NCI-H187 (cell line): Measurements from ENCODE around the gene CD226.
"Not testable (repeated sequence)": the region's sequence is repeated elsewhere in the genome, so short reads cannot be mapped to it uniquely, and the experiment has no call there.

Source experiments
- DNase-seq, 2 experiments: peaks; one replicate each; lab custom pipeline; 2025; lab: John Stamatoyannopoulos, UW

Gene CD226

DNA sequence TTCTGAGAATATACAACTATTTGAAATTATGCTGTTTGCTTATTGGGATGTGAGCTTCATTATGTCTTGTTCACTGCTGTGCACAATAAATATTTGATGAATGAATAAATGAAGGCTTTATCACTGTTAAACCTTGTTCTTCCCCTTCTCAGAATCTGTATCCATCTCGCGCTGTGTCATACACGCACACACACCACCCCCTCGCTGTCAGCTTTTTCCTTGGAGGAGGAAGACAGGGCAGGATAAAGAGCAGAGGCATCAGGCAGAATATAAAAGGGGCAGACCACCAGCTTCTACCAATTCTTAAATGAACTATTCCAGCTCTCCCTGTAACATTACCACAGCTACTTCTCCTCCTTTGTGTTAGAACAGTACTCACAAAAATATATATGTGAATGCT lies 75.0 kb downstream of the CD226 start:
- no peak for DNase-seq

DNA sequence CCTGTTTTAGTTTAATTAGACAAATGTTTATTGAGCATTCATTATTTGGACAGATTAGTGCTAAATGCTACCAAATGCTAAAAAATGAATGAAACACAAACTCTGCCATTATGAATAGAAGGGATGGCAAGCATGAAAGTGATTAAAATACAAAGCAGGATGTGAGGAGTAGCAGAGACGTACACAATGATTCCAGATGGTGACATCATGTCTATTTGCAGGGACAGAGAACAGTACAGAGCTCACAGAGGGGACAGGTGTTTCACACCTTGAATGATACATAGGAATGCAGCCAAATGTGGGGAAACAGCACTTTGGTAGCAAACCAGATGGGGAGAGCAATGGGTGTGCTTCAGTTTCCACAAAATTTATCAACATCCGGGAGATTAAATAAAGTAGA lies 76.3 kb downstream of the CD226 start:
- DNase-seq, result no peak

DNA sequence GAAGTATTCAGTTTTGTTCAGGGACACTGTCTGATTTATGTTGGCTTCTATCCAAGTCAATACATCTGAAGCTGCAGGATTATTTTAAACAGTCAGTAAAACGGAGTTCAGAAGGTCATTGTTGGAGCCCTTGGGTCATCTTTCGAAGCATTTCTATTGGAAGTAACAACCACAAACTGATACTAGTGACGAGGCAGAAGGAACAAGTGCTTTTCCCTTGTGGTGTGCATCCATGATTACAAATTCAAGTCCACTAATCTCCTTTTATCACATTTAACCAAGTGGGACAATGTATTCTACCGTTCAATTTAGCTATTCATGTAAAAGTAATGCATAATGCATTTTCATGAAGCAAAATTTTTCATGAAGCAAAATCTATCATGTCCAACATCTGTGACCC lies 76.9 kb downstream of the CD226 start:
- DNase-seq, result no peak

DNA sequence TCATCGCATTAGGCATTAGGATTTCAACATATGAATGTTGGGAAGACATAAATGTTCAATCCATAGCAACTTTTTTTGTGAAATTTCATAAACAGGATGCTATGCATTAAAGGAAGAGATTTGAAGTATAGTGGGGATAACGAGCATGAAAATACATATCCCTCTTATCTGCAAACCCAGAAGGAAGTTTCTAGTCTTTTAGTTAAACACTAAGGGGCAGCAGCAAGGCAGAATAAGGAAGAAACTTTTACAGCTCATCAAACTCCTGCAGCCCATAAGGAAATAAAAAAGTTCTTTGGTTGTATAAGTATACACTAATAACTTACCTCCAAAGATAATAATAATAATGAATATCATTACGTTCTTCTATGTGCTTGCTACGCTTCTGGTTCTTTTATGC lies 81.5 kb downstream of the CD226 start:
- no peak for DNase-seq

DNA sequence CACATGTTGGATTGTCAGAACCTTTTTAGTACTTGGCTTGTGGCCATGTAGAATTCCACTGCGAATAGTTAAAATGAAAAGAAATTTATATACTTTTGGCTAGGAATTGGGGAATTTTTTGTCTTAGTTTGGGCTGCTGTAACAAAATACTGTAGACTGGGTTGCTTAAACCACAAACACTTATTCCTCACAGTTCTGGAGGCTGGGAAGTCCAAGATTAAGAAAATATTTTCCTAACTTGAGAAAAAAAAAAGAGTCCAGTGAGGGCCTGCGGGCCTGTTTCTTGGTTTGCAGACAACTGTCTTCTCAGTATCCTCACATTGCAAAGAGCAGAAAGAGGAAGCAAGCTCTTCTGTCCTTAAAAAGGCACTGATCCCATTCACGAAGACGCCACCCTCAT lies 81.9 kb downstream of the CD226 start:
- no peak for DNase-seq

DNA sequence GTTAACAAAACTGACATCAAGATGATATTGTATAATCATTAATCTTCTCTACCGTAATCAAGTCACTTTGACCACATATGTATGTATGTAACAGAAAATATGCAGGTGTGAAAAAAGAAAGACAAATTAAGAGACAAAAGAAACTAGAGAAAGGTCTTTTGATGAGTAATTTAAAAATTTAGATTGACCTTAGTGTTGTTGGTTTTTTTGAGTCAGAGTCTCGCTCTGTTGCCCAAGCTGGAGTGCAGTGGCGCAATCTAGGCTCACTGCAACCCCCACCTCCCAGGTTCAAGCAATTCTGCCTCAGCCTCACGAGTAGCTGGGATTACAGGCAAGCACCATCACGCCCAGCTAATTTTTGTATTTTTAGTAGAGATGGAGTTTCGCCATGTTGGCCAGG lies 82.9 kb downstream of the CD226 start:
- DNase-seq, result not testable (repeated sequence)

DNA sequence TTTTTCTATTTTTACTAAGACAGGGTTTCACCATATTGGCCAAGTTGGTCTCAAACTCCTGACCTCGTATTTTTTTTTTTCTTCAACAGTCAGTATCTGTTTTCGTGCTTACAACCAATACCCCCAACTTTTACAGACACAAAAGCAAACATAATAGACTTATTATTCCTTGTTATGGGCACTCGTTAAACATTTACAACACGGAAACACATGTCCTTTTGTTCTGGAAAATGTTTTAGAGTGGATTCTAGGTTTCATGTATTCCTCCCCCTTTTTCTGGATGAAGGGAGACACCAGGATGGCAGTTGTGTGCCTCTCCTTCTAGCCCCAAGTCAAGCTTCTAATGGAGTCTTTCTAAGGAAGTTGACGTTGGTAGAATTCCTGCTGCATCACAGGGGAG lies 88.8 kb downstream of the CD226 start:
- no peak for DNase-seq

DNA sequence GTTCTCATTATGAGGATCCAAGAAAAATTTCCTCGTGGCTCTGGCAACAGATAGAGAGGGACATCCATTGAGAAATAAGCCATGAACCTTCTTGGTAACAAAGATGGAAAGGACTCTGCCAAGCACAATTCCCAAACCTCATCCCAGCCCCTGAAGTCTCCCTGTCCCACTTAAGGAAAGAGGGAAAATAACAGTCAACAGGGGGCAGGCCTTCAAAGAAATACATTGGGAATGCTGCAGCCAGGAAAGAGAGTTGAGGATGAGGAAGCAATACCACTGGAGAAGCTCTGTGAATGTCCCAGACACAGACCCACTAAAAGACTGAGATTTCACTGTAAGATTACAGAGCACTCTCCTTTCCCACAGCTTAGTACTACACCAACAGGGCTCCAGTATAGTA lies 93.2 kb downstream of the CD226 start:
- no peak for DNase-seq

DNA sequence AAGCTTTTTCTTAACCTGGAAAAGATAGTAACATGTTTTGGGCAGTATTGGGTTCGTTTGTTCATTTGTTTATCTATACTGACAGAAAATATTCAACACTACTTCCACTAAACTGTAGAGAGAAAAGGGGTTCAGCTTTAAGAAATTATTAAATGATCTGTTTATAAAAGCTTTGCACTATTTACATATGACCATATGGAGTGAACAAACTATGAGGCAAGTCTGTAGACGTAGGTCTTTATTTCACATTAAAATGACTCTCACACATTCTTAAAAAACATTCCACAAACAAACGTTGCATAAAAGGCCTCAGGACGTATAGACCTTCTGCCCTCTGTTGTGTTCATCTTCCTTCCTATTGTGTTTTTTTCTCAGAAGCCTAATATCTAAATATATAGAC lies 94.6 kb downstream of the CD226 start:
- DNase-seq, result no peak

DNA sequence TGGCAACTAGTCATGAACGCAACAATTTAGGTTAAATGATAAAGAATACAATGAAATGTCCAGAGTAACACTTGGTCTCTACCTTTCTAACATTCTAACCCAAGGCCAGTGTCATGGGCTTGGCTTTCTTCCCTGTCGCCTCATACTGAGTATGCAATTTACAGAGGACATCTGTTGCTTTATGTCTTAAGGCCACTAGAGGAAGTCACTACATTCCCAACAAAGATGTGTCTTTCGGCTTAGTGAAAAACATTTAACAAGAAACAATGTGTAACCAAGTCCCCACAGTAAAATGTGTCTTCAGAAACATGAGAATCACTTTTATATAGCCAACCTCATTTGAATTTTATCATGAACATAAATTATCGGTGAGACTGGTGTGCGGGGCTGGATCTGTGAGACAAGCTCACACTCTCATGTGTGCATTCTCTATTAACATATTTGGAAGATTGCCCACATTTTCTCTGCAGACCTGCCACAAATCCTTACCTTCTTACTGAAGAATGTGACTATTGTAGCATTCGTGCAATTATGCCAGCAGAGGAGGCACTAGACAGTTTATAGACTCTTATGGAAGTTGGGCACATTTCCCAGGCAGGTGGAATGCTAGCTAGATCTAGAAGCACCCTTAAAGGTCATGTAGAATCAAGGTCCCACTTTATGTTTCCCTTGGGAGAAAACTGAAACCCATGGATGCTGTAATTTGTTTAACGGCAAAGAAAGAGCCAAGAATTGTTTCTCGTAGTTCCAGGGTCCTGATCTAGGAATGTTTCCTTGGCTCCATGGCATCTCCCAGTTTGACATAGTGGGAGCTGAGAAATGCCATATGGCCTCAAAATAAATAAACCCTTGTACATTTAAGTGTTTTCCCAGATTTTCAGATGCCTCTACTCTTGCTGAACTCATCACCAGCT lies 101.8 kb downstream of the CD226 start:
- peak; percentile 80 to 86 for DNase-seq

DNA sequence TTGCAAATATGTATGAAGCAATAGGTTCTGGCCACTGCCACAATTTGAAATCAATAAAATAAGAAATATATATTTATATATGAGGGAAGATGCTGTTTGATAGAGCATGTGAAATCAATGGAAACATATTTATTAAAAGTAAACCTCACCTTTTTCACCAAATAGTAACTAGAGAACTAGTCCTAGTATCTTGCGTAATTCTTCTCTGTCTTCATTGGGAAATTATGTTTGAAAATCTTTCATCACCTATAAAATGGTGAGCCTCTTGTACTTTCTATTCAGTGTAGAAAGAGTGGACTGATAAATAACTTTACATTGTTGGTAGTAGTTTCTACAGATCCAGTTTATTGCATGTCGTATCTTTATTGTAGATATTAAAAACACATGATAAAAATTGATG lies 103.0 kb downstream of the CD226 start:
- DNase-seq, result no peak

DNA sequence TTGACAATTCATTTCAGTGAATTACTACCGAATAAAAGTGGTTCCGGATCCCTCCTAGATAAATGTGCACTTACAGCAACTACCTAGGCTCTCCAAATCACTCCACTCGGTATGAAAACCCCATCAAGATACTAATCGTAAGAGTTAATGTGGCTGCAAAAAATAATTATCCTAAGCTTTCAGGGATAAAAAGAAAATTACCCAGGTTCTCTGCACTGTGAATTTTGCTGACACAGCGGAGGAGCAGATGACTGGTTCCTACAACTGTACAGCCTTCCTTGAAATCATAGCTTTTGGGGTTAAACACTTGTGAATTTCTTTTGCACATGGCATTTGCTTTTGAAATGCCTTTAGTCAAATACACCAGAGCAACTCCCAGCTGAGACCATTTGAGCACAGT lies 104.7 kb downstream of the CD226 start:
- peak in 1 of 2 experiments; percentile 4 for DNase-seq

DNA sequence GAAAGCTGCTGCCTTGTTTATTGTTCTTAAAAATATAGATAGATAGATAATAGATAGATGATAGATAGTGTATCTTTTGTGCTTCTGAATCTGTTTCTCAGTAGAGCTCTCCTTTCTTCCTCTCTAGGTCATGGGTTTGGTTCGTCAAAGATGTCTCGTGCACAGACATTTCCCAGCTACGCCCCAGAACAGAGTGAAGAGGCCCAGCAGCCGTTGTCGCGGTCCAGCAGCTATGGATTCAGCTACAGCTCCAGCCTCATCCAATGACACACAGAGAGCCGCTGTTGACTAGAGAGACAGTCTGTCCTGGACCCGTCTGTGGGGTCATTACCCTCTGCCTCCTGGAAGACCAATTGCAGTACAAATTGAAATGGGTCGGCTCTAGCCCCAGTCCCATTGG lies 106.6 kb downstream of the CD226 start:
- no peak for DNase-seq

DNA sequence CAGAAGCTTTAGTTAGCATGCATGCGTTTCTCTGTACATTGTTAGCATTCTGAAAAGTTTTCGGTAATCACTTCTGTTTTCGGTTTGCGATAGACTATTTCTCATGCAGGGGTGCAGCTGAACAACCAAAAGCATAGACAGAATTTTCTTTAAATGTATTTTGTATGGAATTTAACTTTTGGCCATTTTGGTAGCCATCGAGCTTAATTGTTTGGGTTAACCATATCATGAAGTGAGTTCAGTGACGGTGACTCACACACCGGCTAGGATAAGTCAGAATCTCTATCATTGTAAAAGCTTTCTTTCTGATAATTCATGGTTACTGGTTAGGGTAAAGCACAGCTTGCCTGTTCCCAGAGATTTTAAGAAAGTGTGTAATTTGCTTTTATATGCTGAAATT lies 107.2 kb downstream of the CD226 start:
- no peak for DNase-seq

DNA sequence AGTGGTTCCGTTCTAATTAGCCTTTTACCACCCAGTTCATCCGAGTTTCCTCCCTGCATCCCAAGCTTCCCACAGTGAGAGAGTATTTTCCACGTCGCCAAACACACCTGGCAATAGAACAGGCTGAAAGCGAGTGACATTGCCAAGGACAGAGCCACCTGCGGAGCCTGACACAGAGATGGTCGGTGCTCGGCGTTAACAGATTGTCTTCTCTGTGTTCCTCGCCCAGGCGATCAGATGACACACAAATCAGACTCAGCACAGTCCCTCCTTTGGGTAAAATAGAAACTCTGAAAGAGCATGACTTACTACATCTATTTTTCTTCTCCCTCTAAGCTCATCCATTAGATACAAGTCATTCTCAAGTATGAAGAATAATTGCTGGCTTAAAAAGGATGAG lies 107.7 kb downstream of the CD226 start:
- DNase-seq, result no peak

DNA sequence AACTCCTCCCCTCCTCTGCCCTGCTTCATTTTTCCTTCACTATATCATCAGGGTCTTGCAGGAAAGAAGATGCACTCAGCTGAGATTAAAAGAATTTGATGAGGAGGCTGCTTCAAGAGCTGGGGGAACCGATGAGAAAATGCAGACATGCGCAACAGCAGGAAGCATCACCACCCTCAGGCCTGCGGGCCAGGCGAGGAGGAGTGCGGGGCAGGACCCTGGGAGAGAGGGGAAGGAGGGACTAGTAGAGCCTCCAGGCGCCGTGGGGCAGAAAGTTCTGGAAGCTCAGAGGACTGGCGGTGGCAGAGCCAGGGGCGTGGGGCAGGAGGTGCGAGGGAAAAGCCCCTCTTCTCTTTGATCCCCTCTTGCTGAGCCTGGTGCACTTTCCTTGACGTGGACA lies 108.2 kb downstream of the CD226 start:
- no peak for DNase-seq

DNA sequence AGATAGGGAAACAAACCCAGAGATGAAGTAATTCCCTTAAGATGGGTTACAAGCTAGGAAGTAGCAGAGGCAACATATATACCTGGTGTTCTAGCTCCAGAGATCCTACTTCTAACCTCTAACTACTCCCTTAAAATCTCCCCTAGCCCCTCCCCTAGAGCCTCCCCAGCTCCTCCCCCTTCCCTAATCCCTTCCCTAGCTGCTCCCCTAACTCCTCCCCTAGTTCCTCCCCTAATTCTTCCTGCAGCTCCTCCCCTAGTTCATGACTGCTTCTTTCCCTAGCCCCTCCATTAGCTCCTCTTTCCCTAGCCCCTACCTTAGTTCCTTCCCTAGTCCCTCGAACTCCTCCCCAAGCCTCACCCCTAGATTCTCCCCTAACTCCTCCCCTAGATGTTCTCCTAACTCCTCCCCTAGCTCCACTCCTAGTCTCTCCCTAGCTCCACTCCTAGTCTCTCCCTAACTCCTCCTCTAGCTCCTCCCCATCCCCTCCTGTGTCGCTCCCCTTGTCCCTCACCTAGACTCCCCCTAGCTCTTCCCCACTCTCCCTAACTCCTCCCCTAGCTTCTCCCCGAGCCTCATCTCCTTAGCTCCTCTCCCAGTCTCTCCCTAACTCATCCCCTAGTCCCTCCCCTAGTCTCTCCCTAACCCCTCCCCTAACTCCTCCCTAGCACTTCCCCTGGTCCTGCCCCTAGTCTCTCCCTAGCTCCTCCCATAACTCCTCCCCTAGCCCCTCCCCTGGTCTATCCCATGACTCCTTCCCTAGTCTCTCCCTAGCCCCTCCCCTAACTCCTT lies 108.9 kb downstream of the CD226 start:
- no peak for DNase-seq

DNA sequence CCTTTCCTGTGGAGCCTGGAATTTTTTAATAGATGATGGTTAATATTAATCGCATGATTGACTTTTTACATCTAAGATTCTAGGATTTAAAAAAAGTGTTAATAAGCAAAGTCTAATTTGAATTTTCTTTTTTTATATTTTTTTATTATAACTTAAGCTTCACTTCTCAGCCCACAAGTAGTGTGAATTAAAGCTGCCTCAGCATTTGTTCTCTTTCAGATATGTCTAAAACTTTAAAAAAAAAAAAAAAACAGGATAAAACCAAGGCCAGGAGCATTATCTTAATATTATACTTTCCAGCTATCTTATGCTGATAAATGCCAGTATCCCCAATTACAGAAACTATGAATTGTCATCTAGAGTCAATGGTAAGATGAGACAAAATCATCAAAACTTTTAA lies 109.7 kb downstream of the CD226 start:
- no peak for DNase-seq

DNA sequence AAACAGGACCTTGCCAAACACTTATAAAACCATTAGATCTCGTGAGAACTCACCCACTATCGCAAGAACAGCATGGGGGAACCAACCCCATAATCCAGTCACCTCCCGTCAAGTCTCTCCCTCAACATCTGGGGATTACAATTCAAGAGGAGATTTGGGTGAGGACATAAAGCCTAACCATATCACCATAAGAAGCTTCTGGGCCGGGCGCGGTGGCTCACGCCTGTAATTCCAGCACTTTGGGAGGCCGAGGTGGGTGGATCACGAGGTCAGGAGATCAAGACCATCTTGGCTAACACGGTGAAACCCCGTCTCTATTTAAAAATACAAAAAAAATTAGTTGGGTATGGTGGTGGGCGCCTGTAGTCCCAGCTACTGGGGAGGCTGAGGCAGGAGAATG lies 112.7 kb downstream of the CD226 start:
- not testable (repeated sequence) for DNase-seq

DNA sequence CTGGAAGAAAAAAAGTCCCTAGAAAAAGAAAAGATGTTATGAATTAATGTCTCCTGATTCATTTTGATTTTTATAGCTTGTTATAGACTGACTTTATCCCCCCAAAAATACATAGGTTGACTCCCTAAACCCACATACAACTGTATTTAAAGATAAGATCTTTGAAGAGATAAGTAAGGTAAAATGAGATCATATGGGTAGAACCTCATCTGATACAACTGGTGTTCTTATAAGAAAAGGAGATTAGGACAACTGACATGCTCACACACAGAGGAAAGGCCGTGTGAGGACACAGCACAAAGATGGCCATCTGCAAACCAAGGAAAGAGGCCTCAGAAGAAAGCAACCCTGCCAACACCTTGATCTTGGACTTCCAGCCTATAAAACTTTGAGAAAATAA lies 117.5 kb downstream of the CD226 start:
- no peak for DNase-seq

DNA sequence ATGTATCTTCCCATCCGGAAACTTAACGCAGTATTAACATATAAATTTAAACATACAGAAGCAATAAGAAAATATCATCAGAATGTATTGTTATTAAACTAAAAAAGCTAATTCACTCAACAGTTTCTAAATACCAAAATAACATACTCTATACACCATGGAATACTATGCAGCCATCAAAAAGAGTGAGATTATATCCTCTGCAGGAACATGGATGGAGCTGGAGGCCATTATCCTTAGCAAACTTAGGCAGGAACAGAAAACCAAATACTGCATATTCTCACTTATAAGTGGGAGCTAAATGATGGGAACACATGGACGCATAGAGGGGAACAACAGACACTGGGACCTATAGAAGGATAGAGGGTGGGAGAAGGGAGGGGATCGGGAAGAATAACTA lies 127.1 kb downstream of the CD226 start:
- DNase-seq, result no peak

DNA sequence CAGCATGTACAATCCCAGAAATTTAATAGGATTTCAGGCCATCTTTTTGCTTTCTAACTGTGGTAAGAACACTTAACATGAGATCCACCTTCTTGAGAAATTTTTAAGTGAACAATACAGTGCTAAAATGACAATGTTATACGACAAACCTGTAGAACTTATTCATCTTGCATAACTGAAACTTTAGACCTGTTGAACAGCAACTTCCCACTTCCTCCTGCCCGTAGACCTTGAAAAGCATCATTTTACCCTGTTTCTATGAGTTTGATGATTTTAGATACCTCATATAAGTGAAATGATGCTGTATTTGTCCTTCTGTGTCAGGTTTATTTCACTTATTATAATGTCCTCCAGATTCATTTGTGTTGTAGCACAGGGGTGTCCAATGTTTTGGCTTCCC lies 128.2 kb downstream of the CD226 start:
- DNase-seq, result no peak

DNA sequence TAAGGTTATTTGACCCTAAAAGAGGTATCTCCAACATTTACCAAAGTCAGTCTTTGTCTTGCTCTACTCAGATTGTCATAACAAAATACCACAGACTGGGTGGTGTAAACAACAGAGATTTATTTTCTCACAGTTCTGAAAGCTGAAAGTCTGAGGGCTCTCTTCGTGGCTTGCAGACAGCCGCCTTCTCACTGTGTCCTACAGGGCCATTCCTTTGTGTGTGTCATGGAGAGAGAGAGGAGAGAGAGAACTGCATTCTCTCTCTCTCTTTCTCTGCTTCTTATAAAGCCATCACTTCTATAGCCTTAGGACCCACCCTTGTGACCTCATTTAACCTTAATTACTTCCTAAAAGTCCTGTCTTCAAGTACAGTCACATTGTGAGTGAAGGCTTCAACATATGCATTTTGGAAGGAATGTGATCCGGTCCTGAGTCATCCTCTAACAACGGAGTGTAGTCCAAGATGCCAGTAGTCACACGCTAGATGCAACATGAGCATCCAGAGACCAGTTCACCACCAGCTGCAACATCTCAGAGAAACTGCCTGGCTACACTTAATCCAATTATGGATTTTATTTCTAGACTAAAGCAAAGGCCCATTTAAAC lies 130.2 kb downstream of the CD226 start:
- DNase-seq, result no peak
